ENCODE data around the gene MTMR2. TPM values are rescaled to one million over a fixed set of nuclear protein-coding genes. Genes with fewer than 3 reads are reported as not detected.

MTMR2 gene
- total and polyA plus RNA-seq, 2 experiments from 2014 or later, result 15.0 to 28.0 TPM

DNA sequence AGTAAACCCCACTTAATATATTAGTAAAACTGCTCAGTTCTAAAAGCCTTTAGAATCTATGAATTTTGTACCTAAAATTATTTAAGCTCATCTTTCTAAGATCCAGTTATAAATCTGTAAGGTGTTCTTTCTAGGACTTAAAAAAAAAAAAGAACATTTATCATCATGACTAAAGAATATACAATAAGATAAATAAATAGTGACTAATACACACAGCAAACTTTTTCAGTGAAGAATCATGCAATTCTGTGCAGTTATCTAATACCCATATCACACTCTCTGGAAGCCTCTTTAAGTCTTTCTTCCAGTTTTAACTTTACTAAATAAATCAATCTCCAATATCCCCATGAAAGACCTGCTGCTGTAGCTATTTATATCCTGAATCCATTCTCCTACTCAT is 73.8 kb downstream of the MTMR2 start:
- Histone ChIP-seq H3K4me1 (ENCODE audit: low read depth) (no peaks in the 10 kb centered on the region), H3K36me3 (peaks cover 22% of the 10 kb centered on the region), H3K27me3 (no peaks in the 10 kb centered on the region), H3K27ac (no peak overlapping the region), H3K4me3 (no peak overlapping the region), H3K9me3 (ENCODE audit: low read depth) (no peaks in the 10 kb centered on the region)
- TF ChIP-seq, protein P1, sequence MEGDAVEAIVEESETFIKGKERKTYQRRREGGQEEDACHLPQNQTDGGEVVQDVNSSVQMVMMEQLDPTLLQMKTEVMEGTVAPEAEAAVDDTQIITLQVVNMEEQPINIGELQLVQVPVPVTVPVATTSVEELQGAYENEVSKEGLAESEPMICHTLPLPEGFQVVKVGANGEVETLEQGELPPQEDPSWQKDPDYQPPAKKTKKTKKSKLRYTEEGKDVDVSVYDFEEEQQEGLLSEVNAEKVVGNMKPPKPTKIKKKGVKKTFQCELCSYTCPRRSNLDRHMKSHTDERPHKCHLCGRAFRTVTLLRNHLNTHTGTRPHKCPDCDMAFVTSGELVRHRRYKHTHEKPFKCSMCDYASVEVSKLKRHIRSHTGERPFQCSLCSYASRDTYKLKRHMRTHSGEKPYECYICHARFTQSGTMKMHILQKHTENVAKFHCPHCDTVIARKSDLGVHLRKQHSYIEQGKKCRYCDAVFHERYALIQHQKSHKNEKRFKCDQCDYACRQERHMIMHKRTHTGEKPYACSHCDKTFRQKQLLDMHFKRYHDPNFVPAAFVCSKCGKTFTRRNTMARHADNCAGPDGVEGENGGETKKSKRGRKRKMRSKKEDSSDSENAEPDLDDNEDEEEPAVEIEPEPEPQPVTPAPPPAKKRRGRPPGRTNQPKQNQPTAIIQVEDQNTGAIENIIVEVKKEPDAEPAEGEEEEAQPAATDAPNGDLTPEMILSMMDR (IDR thresholded peaks at IDR 0.05; ENCODE audit: low read depth, low read length), result no peak
- no peak for DNase-seq (ENCODE audit: low read depth in 1 of 2, low spot score in 1 of 2)

DNA sequence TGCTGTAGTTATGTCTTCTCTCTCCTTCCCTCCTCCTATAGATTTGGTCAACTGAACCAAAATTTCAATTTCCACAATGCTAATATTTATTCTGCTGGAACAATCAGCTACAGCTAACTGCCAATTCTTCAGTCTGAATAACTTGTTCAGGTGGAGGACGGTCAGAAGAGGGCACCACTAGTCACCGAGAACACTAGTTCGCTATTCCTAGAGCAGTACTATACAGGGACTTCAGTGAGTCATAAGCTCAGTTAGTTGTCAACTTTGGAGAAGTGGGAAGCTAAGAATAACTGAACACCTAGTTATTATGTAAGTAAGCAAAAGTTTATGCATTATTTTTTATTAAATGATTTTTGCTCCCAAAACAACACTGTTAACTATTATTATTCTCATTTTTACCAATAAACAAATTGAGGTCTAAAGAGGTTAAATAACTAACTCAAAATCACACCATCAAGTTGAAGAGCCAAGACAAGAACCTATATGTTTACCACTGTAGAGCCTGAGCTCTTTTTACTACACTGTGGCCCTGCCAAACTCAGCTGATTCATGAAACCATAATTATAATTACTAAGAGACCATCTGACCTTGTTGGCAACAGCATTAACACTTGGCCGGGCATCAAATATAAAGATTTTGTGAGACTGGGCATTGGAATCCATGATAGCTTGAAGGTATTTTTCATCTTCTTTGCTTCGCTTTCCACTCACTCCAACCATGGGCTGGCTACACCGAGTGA is 74.7 kb downstream of the MTMR2 start:
- no peaks in the 10 kb centered on the region for H3K4me1 ChIP-seq (ENCODE audit: low read depth)
- peak; percentile 60 to 82 for DNase-seq (ENCODE audit: low read depth in 1 of 2, low spot score in 1 of 2)
- peaks cover 28% of the 10 kb centered on the region for H3K36me3 ChIP-seq
- TF ChIP-seq, protein P1 (IDR thresholded peaks at IDR 0.05; ENCODE audit: low read depth, low read length), result peak; percentile 52
- H3K27me3 ChIP-seq, result no peaks in the 10 kb centered on the region
- no peak overlapping the region for H3K4me3 ChIP-seq
- H3K27ac ChIP-seq, result peak overlapping the region; percentile 37
- no peaks in the 10 kb centered on the region for H3K9me3 ChIP-seq (ENCODE audit: low read depth)

DNA sequence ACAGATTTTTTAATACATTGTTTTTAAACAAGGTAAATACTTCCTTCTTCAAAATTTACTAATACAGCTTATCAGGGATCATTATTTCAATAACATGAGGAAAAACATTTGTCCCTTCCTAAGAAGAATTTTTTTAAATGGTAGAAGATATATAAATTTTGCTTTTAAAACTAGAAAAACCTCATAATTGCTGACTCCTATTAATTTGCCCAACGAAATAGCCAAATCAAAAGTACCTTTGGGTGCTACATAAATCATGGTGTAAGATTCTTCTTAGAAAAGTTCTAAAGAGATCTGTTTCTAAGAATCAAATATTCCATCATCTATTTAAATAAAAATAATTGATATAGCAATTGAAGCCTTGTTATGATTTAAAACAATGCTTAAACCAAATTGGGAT is 78.7 kb downstream of the MTMR2 start:
- H3K9me3 ChIP-seq (ENCODE audit: low read depth), result no peaks in the 10 kb centered on the region

DNA sequence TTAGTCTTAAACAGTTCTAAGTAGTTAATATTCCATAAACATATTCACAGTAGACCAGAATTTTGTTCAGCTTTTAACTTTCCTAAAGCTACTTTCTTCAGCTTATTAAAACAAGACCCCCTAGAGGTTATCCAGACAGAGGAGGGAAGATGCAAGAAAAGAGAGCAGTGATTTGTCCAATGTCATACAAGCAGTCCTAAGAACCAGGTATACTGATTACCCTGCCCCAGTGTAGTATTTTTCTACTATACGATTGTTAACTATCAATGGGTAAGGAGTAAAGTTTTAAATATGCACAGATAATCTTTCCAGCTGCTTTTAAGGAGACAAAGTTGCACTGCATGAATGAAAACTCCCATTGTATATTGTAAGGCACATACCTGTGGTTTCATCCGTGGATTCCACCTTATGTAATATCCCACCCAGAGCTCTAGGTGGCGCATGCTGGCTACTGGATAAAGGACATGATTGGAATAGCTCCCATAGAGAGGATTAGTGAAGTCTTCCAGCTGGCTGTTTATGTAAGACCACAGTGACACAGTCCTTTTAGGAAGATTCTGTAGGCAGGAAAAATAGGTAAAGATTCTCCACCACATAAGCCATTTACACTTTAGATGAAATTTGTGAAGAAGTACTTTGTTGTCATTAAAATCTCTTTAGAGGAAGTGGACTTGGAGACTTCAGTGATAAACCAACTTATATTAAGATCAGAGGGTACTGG is 88.0 kb downstream of the MTMR2 start:
- peaks cover 54% of the 10 kb centered on the region for H3K36me3 ChIP-seq
- TF ChIP-seq, protein P1 (IDR thresholded peaks at IDR 0.05; ENCODE audit: low read depth, low read length), result peak; percentile 92
- peak; percentile 77 to 94 for DNase-seq (ENCODE audit: low read depth in 1 of 2, low spot score in 1 of 2)
- no peaks in the 10 kb centered on the region for H3K9me3 ChIP-seq (ENCODE audit: low read depth)
- H3K4me1 ChIP-seq (ENCODE audit: low read depth), result no peaks in the 10 kb centered on the region
- no peak overlapping the region for H3K27ac ChIP-seq
- no peaks in the 10 kb centered on the region for H3K27me3 ChIP-seq
- no peak overlapping the region for H3K4me3 ChIP-seq

More for the DNA sequence above, 78.7 kb downstream of the MTMR2 start:
- TF ChIP-seq, protein P1 (IDR thresholded peaks at IDR 0.05; ENCODE audit: low read depth, low read length), result no peak
- Histone ChIP-seq H3K27me3 (no peaks in the 10 kb centered on the region), H3K36me3 (peaks cover 35% of the 10 kb centered on the region), H3K4me3 (no peak overlapping the region), H3K27ac (no peak overlapping the region), H3K4me1 (ENCODE audit: low read depth) (no peaks in the 10 kb centered on the region)
- no peak for DNase-seq (ENCODE audit: low read depth in 1 of 2, low spot score in 1 of 2)

DNA sequence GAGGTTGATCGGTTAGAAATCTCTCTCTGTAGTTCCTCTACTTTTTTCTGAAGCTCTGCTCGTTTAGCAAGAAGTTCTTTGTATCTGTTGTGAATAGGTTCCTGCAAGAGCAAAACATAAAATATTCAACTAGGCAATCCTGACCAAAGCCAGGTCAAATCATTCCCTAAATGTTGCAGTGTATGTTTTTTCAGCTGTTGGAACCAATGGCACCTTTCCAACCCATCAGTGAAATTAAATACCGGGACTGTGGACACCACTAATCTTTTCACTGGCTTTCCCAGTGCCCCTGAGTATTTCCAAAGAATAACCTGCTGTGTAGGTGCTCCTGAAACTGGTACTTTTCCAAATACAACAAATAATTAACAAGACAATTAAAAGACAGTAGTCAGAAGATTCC is 88.6 kb downstream of the MTMR2 start:
- H3K27ac ChIP-seq, result no peak overlapping the region
- H3K9me3 ChIP-seq (ENCODE audit: low read depth), result no peaks in the 10 kb centered on the region
- H3K4me1 ChIP-seq (ENCODE audit: low read depth), result no peaks in the 10 kb centered on the region
- no peaks in the 10 kb centered on the region for H3K27me3 ChIP-seq
- TF ChIP-seq, protein P1 (IDR thresholded peaks at IDR 0.05; ENCODE audit: low read depth, low read length), result no peak
- H3K36me3 ChIP-seq, result peaks cover 59% of the 10 kb centered on the region
- DNase-seq (ENCODE audit: low read depth in 1 of 2, low spot score in 1 of 2), result no peak
- no peak overlapping the region for H3K4me3 ChIP-seq
